Esophagus muscularis mucosa (tissue), 4 donors: ENCODE data around the gene VPS9D1. TPM values are rescaled to one million over a fixed set of nuclear protein-coding genes. Genes with fewer than 3 reads are reported as not detected.

Source experiments
- DNase-seq: peaks from one replicate; pipeline ENCODE4 v3.0.0-alpha.2; 2017; ENCODE audit errors: extremely low spot score
- H3K27ac ChIP-seq, 4 donors: fragments of 200-600 bp; sonication (generic); replicated peaks in 1 of 4; 1 replicate in 3 of 4; 2 replicates in 1 of 4; pipeline ENCODE4 v1.5.1; 2016 to 2019; ENCODE audit warnings: mild to moderate bottlenecking in 1 of 4
- H3K27me3 ChIP-seq, 4 donors: fragments of 200-600 bp; sonication (generic); one replicate each; pipeline versions ENCODE4 v1.5.1 to v1.6.0; 2016 to 2019
- H3K36me3 ChIP-seq, 4 donors: fragments of 200-600 bp; sonication (generic); one replicate each; pipeline ENCODE4 v1.5.1; 2016 to 2019
- H3K4me1 ChIP-seq, 4 donors: fragments of 200-600 bp; sonication (generic); one replicate each; pipeline ENCODE4 v1.5.1; 2016 to 2019
- H3K4me3 ChIP-seq, 4 donors: fragments of 200-600 bp; sonication (generic); 1 replicate in 2 of 4; 2 replicates in 2 of 4; pipeline ENCODE4 v1.5.1; 2016 to 2019; ENCODE audit warnings: mild to moderate bottlenecking in 4 of 4, moderate library complexity in 1 of 4
- H3K9me3 ChIP-seq, 4 donors: fragments of 200-600 bp; sonication (generic); 1 replicate in 3 of 4; 2 replicates in 1 of 4; pipeline ENCODE4 v1.5.1; 2016 to 2019
- EP300 ChIP-seq: sonication (generic); formaldehyde crosslinking; IDR thresholded peaks from one replicate; pipeline ENCODE4 v1.6.1; 2017; ENCODE audit warnings: antibody characterized with exemption
- POLR2A ChIP-seq: fragments of 450-650 bp; IDR thresholded peaks from one replicate; pipeline ENCODE4 v1.6.1; 2017; ENCODE audit warnings: antibody characterized with exemption, moderate library complexity, mild to moderate bottlenecking, low read depth
- POLR2AphosphoS5 ChIP-seq, 2 donors: sonication (generic); formaldehyde crosslinking; IDR thresholded peaks; one replicate each; pipeline ENCODE4 v1.6.1; 2017; ENCODE audit warnings: antibody characterized with exemption in 2 of 2
- WGBS: methylation state at CpG from one replicate; pipeline ENCODE4 v1.1.5; 2018; 5-methylcytosine and 5-hydroxymethylcytosine counted together
- intact Hi-C: fragments of 100-400 bp; cut with DNase I; formaldehyde crosslinking; loops from one replicate; pipeline ENCODE4 v1.15.1; 2023
- total RNA-seq, 4 donors: library from RNA; depleted of rRNA; stranded (reverse); fragments of >200 nt; gene quantifications; one replicate each; pipeline versions ENCODE4 v1.1.0 to v1.2.1, GENCODE V29; 2016
- TF ChIP-seq, protein P1 (sequence below), 3 experiments: fragments of 200-600 bp in 2 of 3; fragments of 450-650 bp in 1 of 3; sonication (generic) in 2 of 3; IDR thresholded peaks; one replicate each; pipeline ENCODE4 v1.5.1; 2017 to 2019; ENCODE audit warnings: antibody characterized with exemption in 3 of 3, mild to moderate bottlenecking in 2 of 3, moderate library complexity in 1 of 3

The VPS9D1 gene
- total RNA-seq, 4 donors from 2014 or later = 4.6 to 10.2 (median 7.1) TPM

DNA sequence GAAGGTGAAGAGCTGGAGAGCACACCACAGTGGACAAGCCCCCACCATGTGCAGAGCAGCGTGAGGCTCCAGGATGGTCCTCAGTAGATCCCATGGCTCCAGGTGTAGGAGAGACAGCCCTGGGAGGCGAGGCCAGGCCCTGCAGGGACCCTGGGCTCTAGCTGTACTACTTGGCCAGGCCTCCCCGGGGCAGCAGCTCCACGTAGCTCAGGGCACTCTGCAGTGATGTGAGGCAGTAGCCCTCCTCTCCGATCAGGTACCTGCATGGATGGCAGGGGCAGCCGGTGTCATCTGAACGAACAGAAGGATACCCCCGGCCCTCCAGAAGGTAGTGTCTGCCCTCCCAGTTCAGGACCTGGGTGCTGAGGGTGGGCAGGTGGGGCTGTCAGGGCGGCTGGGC is 13.0 kb downstream of the VPS9D1 start:
- Histone ChIP-seq H3K36me3 (peaks cover 0 to 7% (median 2%) of the 10 kb centered on the region in 4 donors), H3K9me3 (no peaks in the 10 kb centered on the region), H3K4me3 (no peak overlapping the region), H3K27me3 (peaks cover 0 to 13% (median 3%) of the 10 kb centered on the region in 4 donors), H3K4me1 (peaks cover 0 to 28% (median 22%) of the 10 kb centered on the region in 4 donors), H3K27ac (no peak overlapping the region)
- WGBS = 83% methylated on average over 9 of the region's 9 CpGs
- no peak for DNase-seq
- intact Hi-C loops = loop anchor here (10.0 kb wide), 1 partner anchor 157 kb away; no protein-coding TSS in a partner anchor
- TF ChIP-seq POLR2AphosphoS5 (IDR thresholded peaks at IDR 0.05) (no peak), EP300 (no peak), POLR2A (no peak)
- TF ChIP-seq, protein P1, sequence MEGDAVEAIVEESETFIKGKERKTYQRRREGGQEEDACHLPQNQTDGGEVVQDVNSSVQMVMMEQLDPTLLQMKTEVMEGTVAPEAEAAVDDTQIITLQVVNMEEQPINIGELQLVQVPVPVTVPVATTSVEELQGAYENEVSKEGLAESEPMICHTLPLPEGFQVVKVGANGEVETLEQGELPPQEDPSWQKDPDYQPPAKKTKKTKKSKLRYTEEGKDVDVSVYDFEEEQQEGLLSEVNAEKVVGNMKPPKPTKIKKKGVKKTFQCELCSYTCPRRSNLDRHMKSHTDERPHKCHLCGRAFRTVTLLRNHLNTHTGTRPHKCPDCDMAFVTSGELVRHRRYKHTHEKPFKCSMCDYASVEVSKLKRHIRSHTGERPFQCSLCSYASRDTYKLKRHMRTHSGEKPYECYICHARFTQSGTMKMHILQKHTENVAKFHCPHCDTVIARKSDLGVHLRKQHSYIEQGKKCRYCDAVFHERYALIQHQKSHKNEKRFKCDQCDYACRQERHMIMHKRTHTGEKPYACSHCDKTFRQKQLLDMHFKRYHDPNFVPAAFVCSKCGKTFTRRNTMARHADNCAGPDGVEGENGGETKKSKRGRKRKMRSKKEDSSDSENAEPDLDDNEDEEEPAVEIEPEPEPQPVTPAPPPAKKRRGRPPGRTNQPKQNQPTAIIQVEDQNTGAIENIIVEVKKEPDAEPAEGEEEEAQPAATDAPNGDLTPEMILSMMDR (IDR thresholded peaks at IDR 0.05) = no peak

DNA sequence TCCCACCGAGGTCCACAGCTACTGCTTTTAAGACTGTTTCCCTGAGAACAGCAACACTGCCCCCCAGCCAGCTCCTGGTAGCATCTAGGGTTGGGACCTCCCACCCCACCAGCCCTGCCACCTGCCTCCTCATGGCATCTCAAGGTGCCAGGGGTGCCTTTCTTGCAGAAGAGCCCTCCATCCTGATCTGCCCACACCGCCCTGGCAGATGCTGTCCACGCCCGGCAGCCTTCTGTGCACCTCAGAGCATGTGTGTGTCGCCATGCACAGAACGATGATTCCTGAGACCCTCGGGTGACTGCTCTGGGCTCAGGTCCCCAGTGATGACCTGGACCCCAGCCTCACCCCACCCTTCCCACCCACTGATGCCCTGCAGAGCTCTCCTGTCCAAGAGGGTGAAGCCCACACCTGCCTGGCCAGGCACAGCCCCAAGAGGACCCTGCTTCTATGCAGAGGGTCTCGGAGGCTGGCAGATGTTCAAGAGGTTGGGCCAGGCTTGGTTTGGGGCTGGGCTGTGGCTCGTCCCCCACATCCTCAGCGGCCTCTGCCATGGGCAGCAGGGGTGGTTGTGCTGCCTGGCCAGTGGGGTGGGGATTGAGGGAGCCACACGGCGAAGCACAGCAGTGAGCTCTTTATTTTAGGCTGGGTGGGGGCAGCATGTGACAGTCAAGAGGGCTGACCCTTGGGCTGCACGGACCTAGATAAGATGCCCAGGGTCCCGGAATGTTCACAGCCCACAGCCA is 14.0 kb downstream of the VPS9D1 start:
- Histone ChIP-seq H3K4me1 (peaks cover 0 to 26% (median 21%) of the 10 kb centered on the region in 4 donors), H3K27me3 (peaks cover 0 to 2% (median 0%) of the 10 kb centered on the region in 4 donors), H3K9me3 (no peaks in the 10 kb centered on the region), H3K27ac (no peak overlapping the region), H3K36me3 (peaks cover 0 to 7% (median 2%) of the 10 kb centered on the region in 4 donors), H3K4me3 (no peak overlapping the region)
- intact Hi-C loops = loop anchor here (10.0 kb wide), 1 partner anchor 158 kb away; no protein-coding TSS in a partner anchor
- WGBS = 85% methylated on average over 10 of the region's 14 CpGs
- TF ChIP-seq, protein P1 (IDR thresholded peaks at IDR 0.05) = no peak
- no peak for TF ChIP-seq POLR2A
- TF ChIP-seq EP300 = no peak
- TF ChIP-seq POLR2AphosphoS5 (IDR thresholded peaks at IDR 0.05) = no peak
- DNase-seq = no peak

DNA sequence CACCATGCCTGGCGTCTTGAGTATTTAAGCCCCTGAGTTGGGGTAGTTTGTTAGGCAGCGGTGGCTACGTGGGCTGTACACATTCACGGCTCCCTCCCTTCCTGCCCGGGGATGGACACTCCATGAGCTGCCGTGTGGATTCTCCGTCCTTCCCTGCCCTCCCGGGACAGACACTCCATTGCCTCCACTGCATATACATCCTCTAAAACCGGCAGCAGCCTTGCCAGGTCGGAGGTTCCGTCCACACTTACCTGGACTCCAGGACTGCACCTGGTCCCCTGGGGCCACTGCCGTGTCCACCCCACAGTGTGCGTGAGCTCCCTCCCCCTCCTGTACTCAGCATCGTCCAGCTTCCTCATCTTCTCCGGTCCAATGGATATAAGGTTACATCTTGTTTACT is 15.7 kb downstream of the VPS9D1 start:
- DNase-seq = no peak
- Histone ChIP-seq H3K36me3 (peaks cover 0 to 5% (median 0%) of the 10 kb centered on the region in 4 donors), H3K9me3 (no peaks in the 10 kb centered on the region), H3K4me1 (peaks cover 10 to 34% (median 32%) of the 10 kb centered on the region in 4 donors), H3K27me3 (no peaks in the 10 kb centered on the region), H3K4me3 (no peak overlapping the region), H3K27ac (no peak overlapping the region)
- WGBS = 57% methylated on average over 15 of the region's 15 CpGs
- TF ChIP-seq, protein P1 (IDR thresholded peaks at IDR 0.05) = no peak
- TF ChIP-seq POLR2AphosphoS5 (IDR thresholded peaks at IDR 0.05) (no peak), POLR2A (no peak), EP300 (no peak)
- intact Hi-C loops = loop anchor here (10.0 kb wide), 1 partner anchor 160 kb away; no protein-coding TSS in a partner anchor

DNA sequence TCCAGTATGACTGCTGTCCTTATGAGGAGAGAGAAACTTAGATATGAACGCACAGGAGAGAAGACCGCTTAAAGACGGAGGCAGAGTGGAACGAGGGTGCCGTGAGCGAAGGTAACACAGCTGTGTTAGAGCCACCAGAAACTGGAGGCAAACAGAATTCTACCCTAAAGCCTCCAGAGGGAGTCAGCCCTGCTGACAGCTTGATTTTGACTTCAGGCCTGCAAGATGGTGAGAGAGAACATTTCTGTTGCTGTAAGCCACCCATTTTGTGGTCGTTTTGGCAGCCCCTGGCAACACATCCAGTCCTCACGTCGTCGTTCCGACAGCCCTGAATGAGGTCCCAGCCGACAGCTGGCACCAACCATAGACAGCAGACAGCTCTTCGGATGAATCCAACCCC is 16.4 kb downstream of the VPS9D1 start:
- Histone ChIP-seq H3K4me1 (peaks cover 15 to 41% (median 39%) of the 10 kb centered on the region in 4 donors), H3K4me3 (no peak overlapping the region), H3K27me3 (no peaks in the 10 kb centered on the region), H3K9me3 (no peaks in the 10 kb centered on the region), H3K36me3 (peaks cover 0 to 5% (median 0%) of the 10 kb centered on the region in 4 donors), H3K27ac (no peak overlapping the region)
- WGBS = 76% methylated on average over 10 of the region's 13 CpGs
- TF ChIP-seq EP300 (no peak), POLR2AphosphoS5 (IDR thresholded peaks at IDR 0.05) (no peak), POLR2A (no peak)
- TF ChIP-seq, protein P1 (IDR thresholded peaks at IDR 0.05) = no peak
- DNase-seq = no peak
- intact Hi-C loops = loop anchor here (5.0 to 10.0 kb wide), 2 partner anchors 88 to 161 kb away; no protein-coding TSS in a partner anchor
